Suprapubic skin (tissue), 4 donors: ENCODE results near the gene HDLBP.

ENCODE experiments used
- EP300 ChIP-seq: sonication (generic); formaldehyde crosslinking; IDR thresholded peaks from one replicate; pipeline ENCODE4 v1.6.1; 2017; ENCODE audit warnings: antibody characterized with exemption
- POLR2A ChIP-seq, 2 donors: fragments of 450-650 bp; IDR thresholded peaks; one replicate each; pipeline ENCODE4 v1.6.1; 2017; ENCODE audit warnings: antibody characterized with exemption in 2 of 2, mild to moderate bottlenecking in 2 of 2, moderate library complexity in 2 of 2
- POLR2AphosphoS5 ChIP-seq, 3 donors: sonication (generic); formaldehyde crosslinking; IDR thresholded peaks; one replicate each; pipeline ENCODE4 v1.6.1; 2017; ENCODE audit warnings: antibody characterized with exemption in 3 of 3
- TF ChIP-seq, protein P1 (sequence below), 2 donors: fragments of 200-600 bp in 1 of 2; fragments of 450-650 bp in 1 of 2; sonication (generic) in 1 of 2; IDR thresholded peaks; one replicate each; pipeline ENCODE4 v1.5.1; 2016 to 2019; ENCODE audit warnings: antibody characterized with exemption in 2 of 2, mild to moderate bottlenecking in 1 of 2, moderate library complexity in 1 of 2

- TF ChIP-seq, protein P1, sequence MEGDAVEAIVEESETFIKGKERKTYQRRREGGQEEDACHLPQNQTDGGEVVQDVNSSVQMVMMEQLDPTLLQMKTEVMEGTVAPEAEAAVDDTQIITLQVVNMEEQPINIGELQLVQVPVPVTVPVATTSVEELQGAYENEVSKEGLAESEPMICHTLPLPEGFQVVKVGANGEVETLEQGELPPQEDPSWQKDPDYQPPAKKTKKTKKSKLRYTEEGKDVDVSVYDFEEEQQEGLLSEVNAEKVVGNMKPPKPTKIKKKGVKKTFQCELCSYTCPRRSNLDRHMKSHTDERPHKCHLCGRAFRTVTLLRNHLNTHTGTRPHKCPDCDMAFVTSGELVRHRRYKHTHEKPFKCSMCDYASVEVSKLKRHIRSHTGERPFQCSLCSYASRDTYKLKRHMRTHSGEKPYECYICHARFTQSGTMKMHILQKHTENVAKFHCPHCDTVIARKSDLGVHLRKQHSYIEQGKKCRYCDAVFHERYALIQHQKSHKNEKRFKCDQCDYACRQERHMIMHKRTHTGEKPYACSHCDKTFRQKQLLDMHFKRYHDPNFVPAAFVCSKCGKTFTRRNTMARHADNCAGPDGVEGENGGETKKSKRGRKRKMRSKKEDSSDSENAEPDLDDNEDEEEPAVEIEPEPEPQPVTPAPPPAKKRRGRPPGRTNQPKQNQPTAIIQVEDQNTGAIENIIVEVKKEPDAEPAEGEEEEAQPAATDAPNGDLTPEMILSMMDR (IDR thresholded peaks at IDR 0.05) = no peak
- TF ChIP-seq POLR2A (IDR thresholded peaks at IDR 0.05) (no peak), POLR2AphosphoS5 (IDR thresholded peaks at IDR 0.05) (no peak), EP300 (no peak)
Observed at GRCh38 chr2:241279828-241280227, 35.6 kb downstream of the HDLBP start.
